ENCODE measurements around the gene PUM1.

- TF ChIP-seq CTCF (IDR thresholded peaks at IDR 0.05; ENCODE audit: poor library complexity) (no peak), EZH2 (IDR thresholded peaks at IDR 0.05; ENCODE audit: borderline replicate concordance) (no peak)
Observed at GRCh38 chr1:30952098-30952497, 113.4 kb downstream of the PUM1 start.
